Immature natural killer cell (primary cell): ENCODE data around the gene PNMA8C. TPM values are rescaled to one million over a fixed set of nuclear protein-coding genes. Genes with fewer than 3 reads are reported as not detected.
A peak's percentile ranks its signal among the peaks of the same experiment; 100 is the strongest.
"Not testable (repeated sequence)": the region's sequence is repeated elsewhere in the genome, so short reads cannot be mapped to it uniquely, and the experiment has no call there.

ENCODE experiments used
- DNase-seq, 3 donors: peaks; one replicate each; pipeline ENCODE4 v3.0.0; 2022; ENCODE audit warnings: mixed read lengths in 1 of 3
- H3K27ac Mint-ChIP-seq, 6 donors: one replicate each; pipeline ENCODE4 v1.8.0; 2020; ENCODE audit warnings: mixed read lengths in 6 of 6, mild to moderate bottlenecking in 5 of 6, inconsistent platforms in 4 of 6, moderate library complexity in 3 of 6
- H3K27me3 Mint-ChIP-seq, 3 donors: one replicate each; pipeline ENCODE4 v1.8.0; 2020 to 2021; ENCODE audit warnings: low read depth in 3 of 3, mild to moderate bottlenecking in 3 of 3, mixed read lengths in 3 of 3, moderate library complexity in 3 of 3, inconsistent platforms in 1 of 3
- H3K36me3 Mint-ChIP-seq, 3 donors: one replicate each; pipeline ENCODE4 v1.8.0; 2020; ENCODE audit warnings: mixed read lengths in 3 of 3, inconsistent platforms in 2 of 3, mild to moderate bottlenecking in 2 of 3
- H3K4me1 Mint-ChIP-seq, 2 donors: one replicate each; pipeline ENCODE4 v1.8.0; 2020; ENCODE audit warnings: inconsistent platforms in 2 of 2, mild to moderate bottlenecking in 2 of 2, mixed read lengths in 2 of 2, moderate library complexity in 1 of 2
- H3K4me3 Mint-ChIP-seq, 5 donors: one replicate each; pipeline ENCODE4 v1.8.0; 2020; ENCODE audit warnings: mild to moderate bottlenecking in 5 of 5, mixed read lengths in 5 of 5, inconsistent platforms in 3 of 5, moderate library complexity in 3 of 5
- H3K9me3 Mint-ChIP-seq, 6 donors: one replicate each; pipeline ENCODE4 v1.8.0; 2020; ENCODE audit warnings: mild to moderate bottlenecking in 6 of 6, mixed read lengths in 6 of 6, inconsistent platforms in 4 of 6, moderate library complexity in 3 of 6
- polyA plus RNA-seq, 3 donors: library from polyadenylated mRNA; unstranded; fragments of 300-500 nt; fragmentation: Illumina TruSeq; gene quantifications; one replicate each; pipeline ENCODE4 v1.2.3, GENCODE V29; 2021

The PNMA8C gene
- polyA plus RNA-seq, 3 donors from 2014 or later, result 0.04 TPM; not detected in 2

DNA sequence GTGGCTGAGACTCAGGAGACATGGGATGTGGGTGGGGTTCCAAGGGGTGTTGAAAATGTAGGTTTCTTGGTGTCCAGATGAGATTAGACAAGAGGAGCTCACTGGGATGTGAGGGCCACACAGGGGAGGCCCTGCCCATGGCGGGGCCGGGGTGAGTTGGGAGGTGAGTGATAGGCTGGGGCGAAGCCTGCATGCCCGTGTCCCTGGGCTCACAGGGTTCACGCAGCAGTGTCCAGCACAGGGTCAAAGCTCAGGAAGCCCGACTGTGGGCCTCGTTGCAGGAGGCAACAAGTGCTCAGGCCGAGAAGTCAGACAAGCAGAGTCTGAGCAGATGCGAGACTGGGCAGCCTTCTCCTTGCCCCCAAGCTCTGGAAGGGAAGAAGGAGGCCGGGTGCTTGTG is 42.6 kb downstream of the PNMA8C start:
- H3K36me3 Mint-ChIP-seq, result peaks cover 15 to 49% (median 20%) of the 10 kb centered on the region in 3 donors
- H3K4me1 Mint-ChIP-seq, result peaks cover 0 to 9% of the 10 kb centered on the region in 2 donors
- H3K4me3 Mint-ChIP-seq, result no peak overlapping the region

GRCh38 chr19:46385636-46386035 is 43.1 kb downstream of the PNMA8C start:
- H3K4me3 Mint-ChIP-seq, result no peak overlapping the region
- no peak for DNase-seq
- peaks cover 3 to 14% of the 10 kb centered on the region in 2 donors for H3K4me1 Mint-ChIP-seq
- peaks cover 20 to 53% (median 20%) of the 10 kb centered on the region in 3 donors for H3K36me3 Mint-ChIP-seq
- H3K27me3 Mint-ChIP-seq, result peaks cover 0 to 3% (median 2%) of the 10 kb centered on the region in 3 donors
- H3K27ac Mint-ChIP-seq, result no peak overlapping the region
- H3K9me3 Mint-ChIP-seq, result no peaks in the 10 kb centered on the region

More for the DNA sequence above, 42.6 kb downstream of the PNMA8C start:
- H3K9me3 Mint-ChIP-seq, result no peaks in the 10 kb centered on the region
- DNase-seq, result no peak
- no peak overlapping the region for H3K27ac Mint-ChIP-seq
- H3K27me3 Mint-ChIP-seq, result peaks cover 0 to 3% (median 2%) of the 10 kb centered on the region in 3 donors

- no peak overlapping the region for H3K4me3 Mint-ChIP-seq
- DNase-seq, result no peak
- peak overlapping the region in 1 of 6 donors; percentile 45 for H3K27ac Mint-ChIP-seq
- H3K36me3 Mint-ChIP-seq, result peaks cover 16 to 54% (median 19%) of the 10 kb centered on the region in 3 donors
- peaks cover 3 to 23% of the 10 kb centered on the region in 2 donors for H3K4me1 Mint-ChIP-seq
- peaks cover 0 to 3% (median 2%) of the 10 kb centered on the region in 3 donors for H3K27me3 Mint-ChIP-seq
- no peaks in the 10 kb centered on the region for H3K9me3 Mint-ChIP-seq
These were observed 44.3 kb downstream of the PNMA8C start for GRCh38 chr19:46384396-46384795.

DNA sequence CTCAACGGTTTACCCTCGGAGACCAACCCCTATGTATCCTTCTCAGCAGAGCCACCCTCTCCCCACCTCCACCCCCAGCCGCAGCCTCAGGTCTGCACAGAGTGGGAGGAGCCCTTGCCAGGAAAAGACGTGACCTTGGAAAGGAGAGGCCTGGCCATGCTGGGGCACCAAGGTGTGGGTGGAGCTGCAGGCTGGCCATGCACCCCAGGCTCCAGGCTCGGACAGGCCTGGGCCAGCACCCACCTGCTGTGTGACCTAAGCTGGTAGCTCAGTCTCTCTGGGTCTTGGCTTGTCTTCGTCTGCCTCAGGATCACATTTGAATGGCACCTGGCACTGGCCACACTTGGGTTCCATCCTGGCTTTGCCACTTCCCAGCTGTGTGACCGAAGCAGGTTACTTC is 44.9 kb downstream of the PNMA8C start:
- DNase-seq, result no peak
- Mint-ChIP-seq H3K4me1 (peaks cover 3 to 25% of the 10 kb centered on the region in 2 donors), H3K36me3 (peaks cover 13 to 50% (median 17%) of the 10 kb centered on the region in 3 donors), H3K9me3 (no peaks in the 10 kb centered on the region), H3K27ac (no peak overlapping the region), H3K27me3 (peaks cover 0 to 3% (median 2%) of the 10 kb centered on the region in 3 donors), H3K4me3 (no peak overlapping the region)

GRCh38 chr19:46383171-46383815 is 45.4 kb downstream of the PNMA8C start:
- H3K27ac Mint-ChIP-seq, result peak overlapping the region in 1 of 6 donors; percentile 32
- DNase-seq, result no peak
- H3K4me1 Mint-ChIP-seq, result peaks cover 3 to 25% of the 10 kb centered on the region in 2 donors
- H3K4me3 Mint-ChIP-seq, result no peak overlapping the region
- H3K36me3 Mint-ChIP-seq, result peaks cover 9 to 44% (median 17%) of the 10 kb centered on the region in 3 donors
- H3K9me3 Mint-ChIP-seq, result no peaks in the 10 kb centered on the region
- H3K27me3 Mint-ChIP-seq, result peaks cover 0 to 3% (median 2%) of the 10 kb centered on the region in 3 donors

- H3K27ac Mint-ChIP-seq, result peak overlapping the region in 1 of 6 donors; percentile 32
- no peak overlapping the region for H3K4me3 Mint-ChIP-seq
- no peaks in the 10 kb centered on the region for H3K9me3 Mint-ChIP-seq
- peaks cover 0 to 2% (median 0%) of the 10 kb centered on the region in 3 donors for H3K27me3 Mint-ChIP-seq
- DNase-seq, result no peak
- H3K4me1 Mint-ChIP-seq, result peaks cover 3 to 25% of the 10 kb centered on the region in 2 donors
- peaks cover 9 to 49% (median 25%) of the 10 kb centered on the region in 3 donors for H3K36me3 Mint-ChIP-seq
These were observed 46.9 kb downstream of the PNMA8C start for GRCh38 chr19:46381756-46382345.

DNA sequence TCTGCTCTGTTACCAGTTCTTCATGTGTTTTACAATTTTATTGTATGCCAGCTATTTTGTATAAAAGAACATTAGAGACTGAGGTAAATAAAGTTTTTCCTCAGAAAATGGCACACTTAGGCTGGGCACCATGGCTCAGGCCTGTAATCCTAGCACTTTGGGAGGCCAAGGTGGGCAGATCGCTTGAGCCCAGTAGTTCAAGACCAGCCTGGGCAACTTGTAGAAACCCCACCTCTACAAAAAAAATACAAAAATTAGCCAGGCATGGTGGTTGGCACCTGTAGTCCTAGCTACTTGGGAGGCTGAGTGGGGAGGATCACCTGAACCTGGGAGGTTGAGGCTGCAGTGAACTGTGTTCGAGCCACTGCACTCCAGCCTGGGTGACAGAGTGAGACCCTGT is 47.4 kb downstream of the PNMA8C start:
- DNase-seq, result no peak
- no peak overlapping the region for H3K4me3 Mint-ChIP-seq
- no peaks in the 10 kb centered on the region for H3K9me3 Mint-ChIP-seq
- peaks cover 0 to 2% (median 0%) of the 10 kb centered on the region in 3 donors for H3K27me3 Mint-ChIP-seq
- no peak overlapping the region for H3K27ac Mint-ChIP-seq
- H3K4me1 Mint-ChIP-seq, result peaks cover 3 to 25% of the 10 kb centered on the region in 2 donors
- H3K36me3 Mint-ChIP-seq, result peaks cover 9 to 48% (median 25%) of the 10 kb centered on the region in 3 donors

- Mint-ChIP-seq H3K36me3 (peaks cover 9 to 48% (median 25%) of the 10 kb centered on the region in 3 donors), H3K27me3 (no peaks in the 10 kb centered on the region), H3K9me3 (no peaks in the 10 kb centered on the region), H3K4me3 (no peak overlapping the region), H3K4me1 (peaks cover 3 to 25% of the 10 kb centered on the region in 2 donors), H3K27ac (peak overlapping the region in 2 of 6 donors; percentile 69 to 71)
- DNase-seq, result no peak
These were observed 48.0 kb downstream of the PNMA8C start for GRCh38 chr19:46380690-46381089.

GRCh38 chr19:46378268-46378667 is 50.5 kb downstream of the PNMA8C start:
- no peaks in the 10 kb centered on the region for H3K27me3 Mint-ChIP-seq
- no peak overlapping the region for H3K27ac Mint-ChIP-seq
- no peaks in the 10 kb centered on the region for H3K9me3 Mint-ChIP-seq
- H3K4me1 Mint-ChIP-seq, result peaks cover 3 to 25% of the 10 kb centered on the region in 2 donors
- DNase-seq, result no peak
- peaks cover 9 to 37% (median 21%) of the 10 kb centered on the region in 3 donors for H3K36me3 Mint-ChIP-seq
- no peak overlapping the region for H3K4me3 Mint-ChIP-seq

DNA sequence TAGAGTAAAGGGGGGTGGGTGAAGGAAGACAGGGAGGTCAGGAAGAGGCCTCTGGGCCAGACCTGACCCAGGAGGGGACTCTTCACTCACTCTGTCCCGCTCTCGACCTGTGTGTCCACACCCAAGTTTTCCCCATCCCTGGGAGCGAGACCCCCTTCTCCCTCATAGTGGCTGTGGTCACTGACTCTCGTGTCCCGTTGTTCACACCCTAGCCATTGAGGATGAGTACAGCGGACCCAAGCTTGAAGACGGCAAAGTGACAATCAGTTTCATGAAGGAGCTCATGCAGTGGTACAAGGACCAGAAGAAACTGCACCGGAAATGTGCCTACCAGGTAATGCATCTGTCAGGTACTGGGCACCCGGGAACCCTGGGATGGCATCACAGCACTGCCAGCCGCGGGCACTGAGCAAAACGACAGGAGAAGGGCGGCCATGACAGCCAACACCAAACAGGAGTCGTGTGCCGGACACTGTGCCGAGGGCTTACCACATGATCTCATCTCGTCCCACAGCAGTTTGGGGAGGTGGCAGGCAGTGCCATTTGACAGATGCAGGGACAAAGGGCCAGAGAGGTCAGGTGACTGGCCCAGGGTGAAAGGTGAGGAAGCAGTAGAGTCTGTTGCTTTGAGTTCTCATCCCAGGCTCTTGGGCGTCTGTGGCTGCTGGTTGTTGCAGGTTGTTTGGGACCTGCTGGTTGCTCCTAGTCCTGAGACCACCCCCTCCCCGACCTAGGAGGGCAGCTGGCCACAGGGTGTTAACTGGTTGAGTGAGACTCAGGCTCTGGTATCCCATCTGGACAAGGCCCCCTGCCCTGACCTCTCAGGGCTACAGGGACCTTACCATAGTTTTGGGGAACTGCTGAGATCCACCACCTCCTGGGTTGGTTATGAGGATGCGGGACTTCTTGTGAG is 52.2 kb downstream of the PNMA8C start:
- Mint-ChIP-seq H3K4me3 (no peak overlapping the region), H3K9me3 (no peaks in the 10 kb centered on the region), H3K27me3 (no peaks in the 10 kb centered on the region), H3K4me1 (peaks cover 13 to 30% of the 10 kb centered on the region in 2 donors), H3K27ac (peak overlapping the region in 3 of 6 donors; percentile 7 to 24 (median 17)), H3K36me3 (peaks cover 5 to 28% (median 12%) of the 10 kb centered on the region in 3 donors)
- DNase-seq, result no peak

DNA sequence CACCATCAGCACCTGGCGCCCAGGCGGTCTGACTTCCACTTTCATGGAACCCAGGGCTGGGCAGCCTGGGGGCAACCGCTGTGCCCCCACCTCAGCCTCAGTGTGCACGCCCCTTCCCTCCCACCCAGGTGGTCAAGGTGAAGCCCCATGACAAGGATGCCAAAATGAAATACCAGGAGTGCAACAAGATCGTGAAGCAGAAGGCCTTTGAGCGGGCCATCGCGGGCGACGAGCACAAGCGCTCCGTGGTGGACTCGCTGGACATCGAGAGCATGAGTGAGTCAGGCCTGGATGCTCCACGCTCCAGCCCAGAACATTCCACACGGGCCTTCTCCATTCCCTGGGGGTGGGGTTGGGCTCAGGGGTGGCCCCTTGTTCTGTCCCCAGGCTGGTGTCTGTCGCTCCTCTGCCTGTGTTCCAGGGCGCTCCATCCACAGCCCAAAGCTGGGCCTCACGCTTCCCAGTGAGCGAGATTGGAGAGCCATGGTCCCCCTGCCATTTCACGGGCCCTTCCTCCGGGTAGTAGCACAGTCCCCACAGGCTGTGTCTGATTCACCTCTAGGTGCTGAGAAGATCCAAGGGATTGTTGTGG is 53.2 kb downstream of the PNMA8C start:
- H3K36me3 Mint-ChIP-seq, result peaks cover 0 to 27% (median 15%) of the 10 kb centered on the region in 3 donors

More for the DNA sequence above, 53.2 kb downstream of the PNMA8C start:
- not testable (repeated sequence) for DNase-seq, H3K4me3 Mint-ChIP-seq, H3K9me3 Mint-ChIP-seq, H3K27me3 Mint-ChIP-seq
- peaks cover 16 to 33% of the 10 kb centered on the region in 2 donors for H3K4me1 Mint-ChIP-seq
- peak overlapping the region in 3 of 6 donors; percentile 17 to 68 (median 46) for H3K27ac Mint-ChIP-seq
